ENCODE results near the gene RNGTT.
"Not testable (repeated sequence)": the region's sequence is repeated elsewhere in the genome, so short reads cannot be mapped to it uniquely, and the experiment has no call there.

RNGTT gene

DNA sequence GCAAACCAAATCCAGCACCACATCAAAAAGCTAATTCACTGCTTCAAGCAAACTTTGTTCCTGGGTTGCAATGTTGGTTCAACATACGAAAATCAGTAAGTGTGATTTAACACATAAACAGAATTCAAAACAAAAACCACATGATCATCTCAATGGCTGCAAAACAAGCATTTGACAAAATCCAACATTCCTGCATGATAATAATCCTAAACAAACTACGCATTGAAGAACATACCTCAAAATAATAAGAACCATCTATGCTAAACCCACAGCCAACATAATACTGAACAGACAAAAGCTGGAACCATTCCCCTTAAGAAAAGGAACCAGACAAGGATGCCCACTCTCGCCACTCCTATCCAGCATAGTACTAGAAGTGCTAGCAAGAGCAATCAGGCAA is 49.9 kb downstream of the RNGTT start:
- DNase-seq (ENCODE audit: low read depth): no peak
- TF ChIP-seq, protein P1, sequence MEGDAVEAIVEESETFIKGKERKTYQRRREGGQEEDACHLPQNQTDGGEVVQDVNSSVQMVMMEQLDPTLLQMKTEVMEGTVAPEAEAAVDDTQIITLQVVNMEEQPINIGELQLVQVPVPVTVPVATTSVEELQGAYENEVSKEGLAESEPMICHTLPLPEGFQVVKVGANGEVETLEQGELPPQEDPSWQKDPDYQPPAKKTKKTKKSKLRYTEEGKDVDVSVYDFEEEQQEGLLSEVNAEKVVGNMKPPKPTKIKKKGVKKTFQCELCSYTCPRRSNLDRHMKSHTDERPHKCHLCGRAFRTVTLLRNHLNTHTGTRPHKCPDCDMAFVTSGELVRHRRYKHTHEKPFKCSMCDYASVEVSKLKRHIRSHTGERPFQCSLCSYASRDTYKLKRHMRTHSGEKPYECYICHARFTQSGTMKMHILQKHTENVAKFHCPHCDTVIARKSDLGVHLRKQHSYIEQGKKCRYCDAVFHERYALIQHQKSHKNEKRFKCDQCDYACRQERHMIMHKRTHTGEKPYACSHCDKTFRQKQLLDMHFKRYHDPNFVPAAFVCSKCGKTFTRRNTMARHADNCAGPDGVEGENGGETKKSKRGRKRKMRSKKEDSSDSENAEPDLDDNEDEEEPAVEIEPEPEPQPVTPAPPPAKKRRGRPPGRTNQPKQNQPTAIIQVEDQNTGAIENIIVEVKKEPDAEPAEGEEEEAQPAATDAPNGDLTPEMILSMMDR (IDR thresholded peaks at IDR 0.05; ENCODE audit: control insufficient read depth, extremely low read depth, insufficient read depth): no peak
- H3K4me3 ChIP-seq (ENCODE audit: low read depth, low read length): no peak overlapping the region

DNA sequence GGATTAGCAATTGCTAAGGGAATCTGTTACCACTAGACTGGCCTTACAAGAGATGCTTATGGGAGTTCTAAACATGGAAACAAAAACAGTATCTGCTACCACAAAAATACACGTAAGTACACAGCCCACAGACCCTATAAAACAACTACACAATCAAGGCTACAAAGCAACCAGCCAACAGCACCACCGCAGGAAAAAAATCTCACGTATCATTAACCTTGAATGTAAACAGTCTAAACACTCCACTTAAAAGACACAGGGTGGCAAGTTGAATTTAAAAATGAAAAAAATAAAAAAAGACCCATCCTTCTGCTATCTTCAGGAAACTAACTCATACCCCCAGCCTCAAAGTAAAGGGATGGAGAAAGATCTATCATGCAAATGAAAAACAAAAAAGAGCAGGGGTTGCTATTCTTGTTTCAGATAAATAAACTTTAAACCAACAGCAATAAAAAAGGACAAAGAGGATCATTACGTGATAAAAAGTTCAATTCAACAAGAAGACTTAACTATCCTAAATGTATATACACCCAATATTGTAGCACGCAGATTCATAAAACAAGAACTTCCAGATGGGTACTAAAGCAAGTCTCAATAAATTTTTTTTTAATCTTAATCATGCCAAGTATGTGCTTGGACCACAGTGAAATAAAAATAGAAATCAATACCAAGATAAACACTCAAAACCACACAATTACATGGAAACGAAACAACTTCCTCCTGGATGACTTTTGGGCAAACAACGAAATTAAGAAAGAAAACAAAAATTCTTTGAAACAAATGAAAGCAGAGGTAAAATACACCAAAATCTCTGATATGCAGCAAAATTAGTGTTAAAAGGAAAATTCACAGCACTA is 52.3 kb downstream of the RNGTT start:
- TF ChIP-seq, protein P1 (IDR thresholded peaks at IDR 0.05; ENCODE audit: control insufficient read depth, extremely low read depth, insufficient read depth): no peak
- no peak for DNase-seq (ENCODE audit: low read depth)
- no peak overlapping the region for H3K4me3 ChIP-seq (ENCODE audit: low read depth, low read length)

DNA sequence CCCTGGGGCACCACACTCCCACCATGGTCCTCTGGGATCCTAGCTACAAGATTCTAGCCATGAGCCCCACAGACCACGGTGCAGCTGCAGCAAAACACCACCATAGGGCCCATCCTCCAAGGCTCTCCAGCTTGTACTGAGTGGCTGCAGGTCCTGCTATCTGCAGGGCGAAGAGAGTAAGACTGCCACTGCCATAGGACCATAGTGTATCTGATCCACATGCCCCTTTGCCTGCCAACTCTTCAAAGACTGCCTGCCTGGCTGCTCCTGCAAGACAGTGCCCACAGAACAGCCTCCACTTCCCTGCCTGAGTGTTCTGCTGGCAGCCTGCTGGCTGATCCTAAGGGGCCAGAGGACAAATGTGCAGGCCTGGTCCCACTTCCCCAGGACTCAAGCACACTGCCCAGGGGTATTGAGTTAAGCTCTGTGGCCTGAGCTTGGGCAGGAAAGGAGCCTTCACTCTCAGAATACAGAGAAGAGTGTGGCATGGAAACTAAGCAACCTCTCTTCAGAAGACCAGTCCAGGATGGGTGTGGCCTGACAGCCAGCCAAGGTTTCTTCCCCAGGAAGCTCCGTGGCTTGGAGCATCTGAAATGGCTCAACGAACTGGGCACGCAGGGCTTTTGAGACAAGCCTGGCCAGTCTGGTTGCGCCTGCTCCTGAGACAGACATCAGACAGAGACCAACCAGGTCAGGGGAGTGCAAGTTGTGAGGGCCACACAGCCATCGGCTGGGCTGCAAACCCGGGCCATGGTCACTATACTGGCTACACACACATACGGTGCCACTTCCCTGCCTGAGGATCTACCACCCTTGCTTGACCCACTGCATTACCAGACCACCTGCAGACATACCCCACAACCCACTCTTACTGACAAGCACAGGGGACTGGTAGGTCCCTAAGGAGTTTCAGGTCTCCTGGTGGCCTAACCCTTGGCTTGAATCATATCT is 54.5 kb downstream of the RNGTT start:
- DNase-seq (ENCODE audit: low read depth): no peak
- TF ChIP-seq, protein P1 (IDR thresholded peaks at IDR 0.05; ENCODE audit: control insufficient read depth, extremely low read depth, insufficient read depth): no peak
- H3K4me3 ChIP-seq (ENCODE audit: low read depth, low read length): no peak overlapping the region

DNA sequence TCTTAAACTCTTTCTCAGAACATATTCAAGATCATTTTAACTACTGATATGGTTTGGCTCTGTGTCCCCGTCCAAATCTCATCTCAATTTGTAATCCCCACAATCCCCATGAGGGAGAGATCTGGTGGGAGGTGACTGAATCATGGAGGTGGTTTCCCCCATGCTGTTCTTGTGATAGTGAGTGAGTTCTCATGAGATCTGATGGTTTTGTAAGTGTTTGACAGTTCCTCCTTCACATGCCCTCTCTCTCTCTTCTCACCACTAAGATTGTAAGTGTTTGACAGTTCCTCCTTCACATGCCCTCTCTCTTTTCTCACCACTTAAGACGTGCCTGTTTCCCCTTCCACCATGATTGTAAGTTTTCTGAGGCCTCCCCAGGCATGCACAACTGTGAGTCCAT is 56.3 kb downstream of the RNGTT start:
- not testable (repeated sequence) for DNase-seq (ENCODE audit: low read depth); H3K4me3 ChIP-seq (ENCODE audit: low read depth, low read length)

DNA sequence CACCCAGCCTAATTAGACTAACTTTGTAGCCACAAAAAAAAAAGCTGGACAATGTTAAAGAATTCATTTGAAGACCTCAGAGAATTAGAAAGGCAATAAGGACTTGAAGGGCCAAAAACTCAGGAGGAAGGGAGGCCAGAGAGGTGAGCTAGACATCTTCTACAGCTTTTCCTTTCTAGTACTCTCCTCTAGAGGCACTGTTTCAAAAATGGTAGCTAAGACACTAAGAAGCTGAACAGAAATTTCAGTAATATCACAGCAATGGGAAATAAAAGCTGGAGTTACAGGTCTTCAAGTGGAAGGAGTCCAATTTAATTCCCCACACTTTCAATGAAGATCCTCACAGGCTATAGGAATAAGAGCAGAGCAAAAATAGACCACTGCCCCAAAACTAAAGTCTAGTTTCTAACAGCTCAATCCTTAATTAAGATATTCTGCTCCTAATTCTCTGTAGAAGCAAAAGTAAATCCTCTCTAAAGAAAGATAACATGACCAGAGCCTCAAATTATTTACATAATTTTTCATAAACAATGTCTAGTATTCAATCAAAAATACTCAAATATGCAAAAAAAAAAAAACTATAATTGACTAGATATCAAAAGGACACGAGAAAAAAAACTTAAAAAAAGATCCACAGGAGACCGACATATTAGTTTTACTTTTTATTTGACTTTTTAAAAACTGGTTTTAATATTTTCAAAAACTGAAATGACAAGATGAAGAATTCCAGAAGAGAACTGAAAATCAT is 63.7 kb downstream of the RNGTT start:
- TF ChIP-seq, protein P1 (IDR thresholded peaks at IDR 0.05; ENCODE audit: control insufficient read depth, extremely low read depth, insufficient read depth): no peak
- no peak overlapping the region for H3K4me3 ChIP-seq (ENCODE audit: low read depth, low read length)
- DNase-seq (ENCODE audit: low read depth): no peak

DNA sequence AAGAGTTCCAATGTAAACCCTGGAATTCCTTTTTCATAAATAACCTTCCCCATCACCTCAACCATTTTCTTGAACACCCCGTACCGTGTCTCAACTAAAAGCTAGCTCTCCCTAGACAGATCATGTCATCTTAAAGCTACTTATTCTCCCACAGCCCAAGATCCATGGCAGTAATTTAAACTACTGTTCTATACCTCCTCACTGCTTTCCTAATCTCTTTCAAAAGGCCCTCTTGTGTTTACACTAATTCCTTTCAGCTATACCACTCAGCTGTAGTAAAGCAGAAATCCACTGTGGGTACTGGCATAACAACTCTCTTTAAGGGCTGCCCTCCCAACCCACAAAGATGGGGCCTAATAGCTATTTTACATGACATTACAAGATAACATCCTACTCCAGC is 67.5 kb downstream of the RNGTT start:
- TF ChIP-seq, protein P1 (IDR thresholded peaks at IDR 0.05; ENCODE audit: control insufficient read depth, extremely low read depth, insufficient read depth): no peak
- DNase-seq (ENCODE audit: low read depth): no peak
- no peak overlapping the region for H3K4me3 ChIP-seq (ENCODE audit: low read depth, low read length)

Data from LNCaP clone FGC (cell line).